ENCODE measurements around the gene PEX19.
"Not testable (repeated sequence)": the region's sequence is repeated elsewhere in the genome, so short reads cannot be mapped to it uniquely, and the experiment has no call there.

The PEX19 gene

GRCh38 chr1:160284782-160285344, at the start of gene PEX19:
PEX19 (minus strand) TSS chr1:160285133; CDS start chr1:160285124, 9 bp downstream.
- DNase-seq, result peak; percentile 88 to 92

GRCh38 chr1:160332516-160332915, 47.6 kb upstream of the PEX19 start:
- no peak for DNase-seq

- DNase-seq, result no peak
These were observed 45.2 kb upstream of the PEX19 start for GRCh38 chr1:160330119-160330518.

- DNase-seq, result no peak
These were observed 43.3 kb upstream of the PEX19 start for GRCh38 chr1:160328184-160328583.

GRCh38 chr1:160326418-160326817, 41.5 kb upstream of the PEX19 start:
- DNase-seq, result no peak

- no peak for DNase-seq
These were observed 40.3 kb upstream of the PEX19 start for GRCh38 chr1:160325252-160325651.

GRCh38 chr1:160322831-160323230, 37.9 kb upstream of the PEX19 start:
- DNase-seq, result no peak

- no peak for DNase-seq
These were observed 30.4 kb upstream of the PEX19 start for GRCh38 chr1:160315359-160315758.

- peak; percentile 37 to 50 for DNase-seq
These were observed 24.6 kb upstream of the PEX19 start for GRCh38 chr1:160309571-160309970.

GRCh38 chr1:160309185-160309557, 24.2 kb upstream of the PEX19 start:
- peak in 1 of 2 donors; percentile 20 for DNase-seq

- no peak for DNase-seq
These were observed 23.7 kb upstream of the PEX19 start for GRCh38 chr1:160308451-160309184.

GRCh38 chr1:160307118-160307791, 22.3 kb upstream of the PEX19 start:
- no peak for DNase-seq

GRCh38 chr1:160300173-160300572, 15.2 kb upstream of the PEX19 start:
- DNase-seq, result no peak

GRCh38 chr1:160296036-160296435, 11.1 kb upstream of the PEX19 start:
- no peak for DNase-seq

- DNase-seq, result peak; percentile 25 to 29
These were observed 8.4 kb upstream of the PEX19 start for GRCh38 chr1:160293020-160293968.

GRCh38 chr1:160291248-160292220, 6.6 kb upstream of the PEX19 start:
- peak; percentile 41 to 67 for DNase-seq

GRCh38 chr1:160287769-160288168, 2.8 kb upstream of the PEX19 start:
- not testable (repeated sequence) for DNase-seq

GRCh38 chr1:160285506-160285905, 573 bp upstream of the PEX19 start:
- no peak for DNase-seq

GRCh38 chr1:160284220-160284781, 632 bp downstream of the PEX19 start:
- DNase-seq, result peak; percentile 85 to 91

GRCh38 chr1:160282807-160283206, 2.1 kb downstream of the PEX19 start:
- DNase-seq, result no peak

- no peak for DNase-seq
These were observed 6.9 kb downstream of the PEX19 start for GRCh38 chr1:160277987-160278386.
